Measurements from ENCODE around the gene NDC1. TPM values are rescaled to one million over a fixed set of nuclear protein-coding genes. Genes with fewer than 3 reads are reported as not detected.
A peak's percentile ranks its signal among the peaks of the same experiment; 100 is the strongest.

Gene NDC1
- polyA plus RNA-seq, 1 of the 3 experiments (the other 2 are of a cell fraction), result 11.5 TPM

- Histone ChIP-seq H3K36me3 (replicated peaks in 1 of 2; ENCODE audit: control insufficient read depth in 1 of 2, insufficient read depth in 2 of 2, low read length in 1 of 2) (no peaks in the 10 kb centered on the region), H3K4me3 (ENCODE audit: low read depth in 2 of 2, low read length in 1 of 2) (no peak overlapping the region), H3K27ac (ENCODE audit: low read depth in 2 of 2, low read length in 1 of 2) (no peak overlapping the region), H3K27me3 (ENCODE audit: insufficient read depth) (no peaks in the 10 kb centered on the region), H3K4me2 (no peak overlapping the region), H3K4me1 (ENCODE audit: control insufficient read depth in 1 of 2, insufficient read depth in 2 of 2, low read depth in 1 of 2, low read length in 1 of 2) (no peaks in the 10 kb centered on the region), H2AFZ (ENCODE audit: low read depth) (no peak overlapping the region), H3F3A (replicated peaks; ENCODE audit: insufficient read depth) (no peaks in the 10 kb centered on the region), H3K9ac (no peak overlapping the region), H3K9me2 (no peaks in the 10 kb centered on the region), H4K20me1 (ENCODE audit: insufficient read depth) (no peaks in the 10 kb centered on the region), H3K9me3 (no peaks in the 10 kb centered on the region), H3K79me2 (ENCODE audit: insufficient read depth) (no peaks in the 10 kb centered on the region)
- DNase-seq, result peak; percentile 58
- 46% methylated on average over 6 of the region's 6 CpGs for WGBS (ENCODE audit: low lambda C conversion rate)
- no peak for TF ChIP-seq JUND (IDR thresholded peaks at IDR 0.05)
- TF ChIP-seq TCF12 (IDR thresholded peaks at IDR 0.05), result no peak
- TF ChIP-seq CTCF (IDR thresholded peaks at IDR 0.05), result peak; percentile 87
- TF ChIP-seq SIN3A (IDR thresholded peaks at IDR 0.05; ENCODE audit: borderline replicate concordance, low read depth, low read length), result no peak
- peak; percentile 87 for TF ChIP-seq RAD21 (IDR thresholded peaks at IDR 0.05; ENCODE audit: low read length)
- no peak for TF ChIP-seq GATA2 (CRISPR knock-in tag; IDR thresholded peaks at IDR 0.05)
- TF ChIP-seq, protein P1, sequence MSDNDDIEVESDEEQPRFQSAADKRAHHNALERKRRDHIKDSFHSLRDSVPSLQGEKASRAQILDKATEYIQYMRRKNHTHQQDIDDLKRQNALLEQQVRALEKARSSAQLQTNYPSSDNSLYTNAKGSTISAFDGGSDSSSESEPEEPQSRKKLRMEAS (IDR thresholded peaks at IDR 0.05; ENCODE audit: low read depth), result no peak
- TF ChIP-seq MXI1 (IDR thresholded peaks at IDR 0.05; ENCODE audit: low read depth, low read length), result no peak
- TF ChIP-seq SMC3 (IDR thresholded peaks at IDR 0.05; ENCODE audit: low read depth, low read length), result peak; percentile 82
- TF ChIP-seq IRF3 (IDR thresholded peaks at IDR 0.05; ENCODE audit: low read depth, low read length), result no peak
- TF ChIP-seq YY1 (IDR thresholded peaks at IDR 0.05; ENCODE audit: low read depth), result no peak
- TF ChIP-seq, protein P2, sequence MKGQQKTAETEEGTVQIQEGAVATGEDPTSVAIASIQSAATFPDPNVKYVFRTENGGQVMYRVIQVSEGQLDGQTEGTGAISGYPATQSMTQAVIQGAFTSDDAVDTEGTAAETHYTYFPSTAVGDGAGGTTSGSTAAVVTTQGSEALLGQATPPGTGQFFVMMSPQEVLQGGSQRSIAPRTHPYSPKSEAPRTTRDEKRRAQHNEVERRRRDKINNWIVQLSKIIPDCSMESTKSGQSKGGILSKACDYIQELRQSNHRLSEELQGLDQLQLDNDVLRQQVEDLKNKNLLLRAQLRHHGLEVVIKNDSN (IDR thresholded peaks at IDR 0.05; ENCODE audit: borderline replicate concordance, low read depth), result no peak
- CTCF ChIA-PET, result interaction anchor here (0.6 to 6.5 kb wide), 40 partner anchors 9 to 1904 kb away, joined by 3 to 76 read pairs (median 4); partner anchors contain the start of gene GLIS1
- POLR2A ChIA-PET, result no interaction called here
These were observed 83.4 kb downstream of the NDC1 start for GRCh38 chr1:53754484-53755312.

- Histone ChIP-seq H3F3A (replicated peaks; ENCODE audit: insufficient read depth) (no peaks in the 10 kb centered on the region), H3K9ac (no peak overlapping the region), H3K4me3 (ENCODE audit: low read depth in 2 of 2, low read length in 1 of 2) (no peak overlapping the region), H3K79me2 (ENCODE audit: insufficient read depth) (no peaks in the 10 kb centered on the region), H3K9me3 (no peaks in the 10 kb centered on the region), H3K36me3 (replicated peaks in 1 of 2; ENCODE audit: control insufficient read depth in 1 of 2, insufficient read depth in 2 of 2, low read length in 1 of 2) (no peaks in the 10 kb centered on the region), H3K27ac (ENCODE audit: low read depth in 2 of 2, low read length in 1 of 2) (no peak overlapping the region), H3K4me1 (ENCODE audit: control insufficient read depth in 1 of 2, insufficient read depth in 2 of 2, low read depth in 1 of 2, low read length in 1 of 2) (no peaks in the 10 kb centered on the region), H4K20me1 (ENCODE audit: insufficient read depth) (no peaks in the 10 kb centered on the region), H3K9me2 (no peaks in the 10 kb centered on the region), H3K27me3 (ENCODE audit: insufficient read depth) (peaks cover 9% of the 10 kb centered on the region; the same call in 1 of the 2 replicates), H3K4me2 (no peak overlapping the region), H2AFZ (ENCODE audit: low read depth) (no peak overlapping the region)
- ChIA-PET CTCF (interaction anchor here (0.9 to 6.5 kb wide), 6 partner anchors 11 to 474 kb away, joined by 3 to 76 read pairs (median 6); no protein-coding TSS in a partner anchor), POLR2A (no interaction called here)
- DNase-seq, result no peak
- WGBS (ENCODE audit: low lambda C conversion rate), result 58% methylated on average over 6 of the region's 6 CpGs
- TF ChIP-seq MEF2A (IDR thresholded peaks at IDR 0.05; ENCODE audit: borderline replicate concordance, low read depth), result no peak
- TF ChIP-seq GABPA (IDR thresholded peaks at IDR 0.05; ENCODE audit: low read depth), result no peak
- no peak for TF ChIP-seq TEAD4 (IDR thresholded peaks at IDR 0.05; ENCODE audit: borderline replicate concordance, insufficient read depth)
- TF ChIP-seq FOXJ3 (CRISPR knock-in tag; IDR thresholded peaks at IDR 0.05), result no peak
- no peak for TF ChIP-seq TAF1 (IDR thresholded peaks at IDR 0.05; ENCODE audit: borderline replicate concordance, low read depth, low read length)
- TF ChIP-seq, protein P2 (IDR thresholded peaks at IDR 0.05; ENCODE audit: borderline replicate concordance, low read depth), result no peak
- no peak for TF ChIP-seq NRF1 (IDR thresholded peaks at IDR 0.05; ENCODE audit: low read depth, low read length)
- no peak for TF ChIP-seq POLR2AphosphoS5 (IDR thresholded peaks at IDR 0.05; ENCODE audit: low read depth, low read length)
- no peak for TF ChIP-seq PBX3 (IDR thresholded peaks at IDR 0.05)
- no peak for TF ChIP-seq FOXM1 (IDR thresholded peaks at IDR 0.05; ENCODE audit: low read depth)
These were observed 85.8 kb downstream of the NDC1 start for GRCh38 chr1:53752281-53752680.

Data from SK-N-SH (cell line).